Activated naive CD8-positive, alpha-beta T cell treated with anti-CD3 and anti-CD28 coated beads, Interleukin-2, amount 50 U/mL, for 24 hours (primary cell): ENCODE results near the gene PDE4D.

ENCODE experiments used
- ATAC-seq: fragments of 150-1000 bp; cut with Tn5 transposase; one replicate; pipeline ENCODE4 v1.10.0; 2021
- DNase-seq: peaks from one replicate; pipeline ENCODE4 v3.0.0; 2021
- H3K27ac Mint-ChIP-seq: one replicate; pipeline ENCODE4 v1.8.0; 2021; ENCODE audit warnings: mild to moderate bottlenecking, mixed read lengths
- H3K27me3 Mint-ChIP-seq: one replicate; pipeline ENCODE4 v1.8.0; 2021; ENCODE audit warnings: mixed read lengths
- H3K36me3 Mint-ChIP-seq: one replicate; pipeline ENCODE4 v1.8.0; 2021; ENCODE audit warnings: low read depth, mixed read lengths
- H3K4me1 Mint-ChIP-seq: one replicate; pipeline ENCODE4 v1.8.0; 2021; ENCODE audit warnings: mixed read lengths
- H3K4me3 Mint-ChIP-seq: one replicate; pipeline ENCODE4 v1.8.0; 2021; ENCODE audit warnings: mild to moderate bottlenecking, moderate library complexity, mixed read lengths
- H3K9me3 Mint-ChIP-seq: one replicate; pipeline ENCODE4 v1.8.0; 2021; ENCODE audit warnings: mixed read lengths

PDE4D gene

GRCh38 chr5:59021286-59021673, 872.2 kb downstream of the PDE4D start:
- peak; percentile 23 for ATAC-seq
- peak overlapping the region; percentile 83 for H3K27ac Mint-ChIP-seq
- H3K4me3 Mint-ChIP-seq: no peak overlapping the region
- H3K36me3 Mint-ChIP-seq: peaks cover 62% of the 10 kb centered on the region
- H3K4me1 Mint-ChIP-seq: peaks cover 52% of the 10 kb centered on the region
- no peaks in the 10 kb centered on the region for H3K27me3 Mint-ChIP-seq
- no peak for DNase-seq
- peaks cover 18% of the 10 kb centered on the region for H3K9me3 Mint-ChIP-seq

- ATAC-seq: peak; percentile 93
- Mint-ChIP-seq H3K36me3 (peaks cover 63% of the 10 kb centered on the region), H3K4me3 (peak overlapping the region; percentile 41), H3K4me1 (peaks cover 48% of the 10 kb centered on the region), H3K27ac (peak overlapping the region; percentile 83), H3K27me3 (no peaks in the 10 kb centered on the region), H3K9me3 (peaks cover 19% of the 10 kb centered on the region)
- DNase-seq: no peak
Observed at GRCh38 chr5:59020611-59021285, 872.8 kb downstream of the PDE4D start.

GRCh38 chr5:59019078-59019477, 874.4 kb downstream of the PDE4D start:
- no peak overlapping the region for H3K4me3 Mint-ChIP-seq
- DNase-seq: no peak
- peak overlapping the region; percentile 9 for H3K27ac Mint-ChIP-seq
- no peak for ATAC-seq
- peaks cover 19% of the 10 kb centered on the region for H3K9me3 Mint-ChIP-seq
- H3K27me3 Mint-ChIP-seq: no peaks in the 10 kb centered on the region
- H3K36me3 Mint-ChIP-seq: peaks cover 68% of the 10 kb centered on the region
- peaks cover 47% of the 10 kb centered on the region for H3K4me1 Mint-ChIP-seq

- Mint-ChIP-seq H3K27me3 (no peaks in the 10 kb centered on the region), H3K27ac (no peak overlapping the region), H3K4me3 (no peak overlapping the region), H3K4me1 (peaks cover 40% of the 10 kb centered on the region), H3K9me3 (peaks cover 27% of the 10 kb centered on the region), H3K36me3 (peaks cover 79% of the 10 kb centered on the region)
- ATAC-seq (no peak), DNase-seq (no peak)
Observed at GRCh38 chr5:59016925-59017324, 876.6 kb downstream of the PDE4D start.

- peaks cover 13% of the 10 kb centered on the region for H3K9me3 Mint-ChIP-seq
- H3K36me3 Mint-ChIP-seq: peaks cover 30% of the 10 kb centered on the region
- ATAC-seq (no peak), DNase-seq (no peak)
- no peak overlapping the region for H3K4me3 Mint-ChIP-seq
- no peak overlapping the region for H3K27ac Mint-ChIP-seq
- no peaks in the 10 kb centered on the region for H3K27me3 Mint-ChIP-seq
- H3K4me1 Mint-ChIP-seq: peaks cover 60% of the 10 kb centered on the region
Observed at GRCh38 chr5:59008816-59009473, 884.6 kb downstream of the PDE4D start.

GRCh38 chr5:59007460-59008063, 886.0 kb downstream of the PDE4D start:
- ATAC-seq (no peak), DNase-seq (no peak)
- Mint-ChIP-seq H3K27me3 (no peaks in the 10 kb centered on the region), H3K4me3 (no peak overlapping the region), H3K27ac (no peak overlapping the region), H3K9me3 (peaks cover 6% of the 10 kb centered on the region), H3K36me3 (peaks cover 20% of the 10 kb centered on the region), H3K4me1 (peaks cover 68% of the 10 kb centered on the region)

- H3K27me3 Mint-ChIP-seq: no peaks in the 10 kb centered on the region
- H3K9me3 Mint-ChIP-seq: no peaks in the 10 kb centered on the region
- H3K4me3 Mint-ChIP-seq: no peak overlapping the region
- ATAC-seq: no peak
- no peak overlapping the region for H3K27ac Mint-ChIP-seq
- peaks cover 11% of the 10 kb centered on the region for H3K36me3 Mint-ChIP-seq
- peaks cover 76% of the 10 kb centered on the region for H3K4me1 Mint-ChIP-seq
- DNase-seq: no peak
Observed at GRCh38 chr5:59005934-59006701, 887.4 kb downstream of the PDE4D start.

- DNase-seq (no peak), ATAC-seq (no peak)
- Mint-ChIP-seq H3K27ac (no peak overlapping the region), H3K27me3 (no peaks in the 10 kb centered on the region), H3K9me3 (no peaks in the 10 kb centered on the region), H3K4me1 (peaks cover 73% of the 10 kb centered on the region), H3K4me3 (no peak overlapping the region), H3K36me3 (peaks cover 8% of the 10 kb centered on the region)
Observed at GRCh38 chr5:59003641-59004040, 889.9 kb downstream of the PDE4D start.

- Mint-ChIP-seq H3K9me3 (no peaks in the 10 kb centered on the region), H3K27me3 (no peaks in the 10 kb centered on the region), H3K4me1 (peaks cover 68% of the 10 kb centered on the region), H3K36me3 (peaks cover 8% of the 10 kb centered on the region), H3K4me3 (no peak overlapping the region), H3K27ac (no peak overlapping the region)
- DNase-seq (no peak), ATAC-seq (no peak)
Observed at GRCh38 chr5:59003124-59003523, 890.4 kb downstream of the PDE4D start.

- Mint-ChIP-seq H3K4me1 (peaks cover 65% of the 10 kb centered on the region), H3K36me3 (peaks cover 8% of the 10 kb centered on the region), H3K9me3 (no peaks in the 10 kb centered on the region), H3K27me3 (no peaks in the 10 kb centered on the region), H3K4me3 (no peak overlapping the region), H3K27ac (no peak overlapping the region)
- ATAC-seq (no peak), DNase-seq (no peak)
Observed at GRCh38 chr5:59002162-59002825, 891.2 kb downstream of the PDE4D start.

GRCh38 chr5:59001716-59002115, 891.8 kb downstream of the PDE4D start:
- peaks cover 8% of the 10 kb centered on the region for H3K36me3 Mint-ChIP-seq
- H3K27ac Mint-ChIP-seq: peak overlapping the region; percentile 36
- H3K9me3 Mint-ChIP-seq: no peaks in the 10 kb centered on the region
- H3K27me3 Mint-ChIP-seq: no peaks in the 10 kb centered on the region
- no peak overlapping the region for H3K4me3 Mint-ChIP-seq
- no peak for ATAC-seq
- no peak for DNase-seq
- H3K4me1 Mint-ChIP-seq: peaks cover 65% of the 10 kb centered on the region

GRCh38 chr5:59001154-59001553, 892.4 kb downstream of the PDE4D start:
- ATAC-seq (no peak), DNase-seq (no peak)
- Mint-ChIP-seq H3K4me3 (no peak overlapping the region), H3K27ac (peak overlapping the region; percentile 36), H3K4me1 (peaks cover 59% of the 10 kb centered on the region), H3K27me3 (no peaks in the 10 kb centered on the region), H3K9me3 (no peaks in the 10 kb centered on the region), H3K36me3 (peaks cover 8% of the 10 kb centered on the region)

GRCh38 chr5:59000211-59000610, 893.3 kb downstream of the PDE4D start:
- ATAC-seq (no peak), DNase-seq (no peak)
- no peaks in the 10 kb centered on the region for H3K9me3 Mint-ChIP-seq
- H3K4me1 Mint-ChIP-seq: peaks cover 50% of the 10 kb centered on the region
- no peaks in the 10 kb centered on the region for H3K27me3 Mint-ChIP-seq
- H3K27ac Mint-ChIP-seq: no peak overlapping the region
- H3K4me3 Mint-ChIP-seq: no peak overlapping the region
- H3K36me3 Mint-ChIP-seq: peaks cover 12% of the 10 kb centered on the region

GRCh38 chr5:58999804-59000203, 893.7 kb downstream of the PDE4D start:
- Mint-ChIP-seq H3K9me3 (no peaks in the 10 kb centered on the region), H3K27ac (no peak overlapping the region), H3K36me3 (peaks cover 12% of the 10 kb centered on the region), H3K4me1 (peaks cover 46% of the 10 kb centered on the region), H3K27me3 (no peaks in the 10 kb centered on the region), H3K4me3 (no peak overlapping the region)
- ATAC-seq (no peak), DNase-seq (no peak)
